Hepatocyte (in vitro differentiated cells): ENCODE measurements around the gene SLC38A10.

Experiments used
- EZH2phosphoT487 ChIP-seq: fragments of 200-600 bp; sonication (generic); IDR thresholded peaks from one replicate; pipeline ENCODE4 v1.6.1; 2018; ENCODE audit warnings: antibody characterized with exemption, mild to moderate bottlenecking, low read depth, moderate library complexity; ENCODE audit not compliant: unreplicated experiment, severe bottlenecking
- TF ChIP-seq, protein P1 (sequence below): fragments of 200-600 bp; sonication (generic); IDR thresholded peaks from 2 replicates; pipeline ENCODE4 v1.5.1; 2016; ENCODE audit warnings: antibody characterized with exemption, mild to moderate bottlenecking; ENCODE audit not compliant: poor library complexity

- TF ChIP-seq, protein P1, sequence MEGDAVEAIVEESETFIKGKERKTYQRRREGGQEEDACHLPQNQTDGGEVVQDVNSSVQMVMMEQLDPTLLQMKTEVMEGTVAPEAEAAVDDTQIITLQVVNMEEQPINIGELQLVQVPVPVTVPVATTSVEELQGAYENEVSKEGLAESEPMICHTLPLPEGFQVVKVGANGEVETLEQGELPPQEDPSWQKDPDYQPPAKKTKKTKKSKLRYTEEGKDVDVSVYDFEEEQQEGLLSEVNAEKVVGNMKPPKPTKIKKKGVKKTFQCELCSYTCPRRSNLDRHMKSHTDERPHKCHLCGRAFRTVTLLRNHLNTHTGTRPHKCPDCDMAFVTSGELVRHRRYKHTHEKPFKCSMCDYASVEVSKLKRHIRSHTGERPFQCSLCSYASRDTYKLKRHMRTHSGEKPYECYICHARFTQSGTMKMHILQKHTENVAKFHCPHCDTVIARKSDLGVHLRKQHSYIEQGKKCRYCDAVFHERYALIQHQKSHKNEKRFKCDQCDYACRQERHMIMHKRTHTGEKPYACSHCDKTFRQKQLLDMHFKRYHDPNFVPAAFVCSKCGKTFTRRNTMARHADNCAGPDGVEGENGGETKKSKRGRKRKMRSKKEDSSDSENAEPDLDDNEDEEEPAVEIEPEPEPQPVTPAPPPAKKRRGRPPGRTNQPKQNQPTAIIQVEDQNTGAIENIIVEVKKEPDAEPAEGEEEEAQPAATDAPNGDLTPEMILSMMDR: no peak
- TF ChIP-seq EZH2phosphoT487: no peak
Measured at GRCh38 chr17:81218991-81219390, 76.1 kb downstream of the SLC38A10 start.
